ENCODE measurements around the gene KCNJ6.
"Not testable (repeated sequence)": the region's sequence is repeated elsewhere in the genome, so short reads cannot be mapped to it uniquely, and the experiment has no call there.

Gene KCNJ6

DNA sequence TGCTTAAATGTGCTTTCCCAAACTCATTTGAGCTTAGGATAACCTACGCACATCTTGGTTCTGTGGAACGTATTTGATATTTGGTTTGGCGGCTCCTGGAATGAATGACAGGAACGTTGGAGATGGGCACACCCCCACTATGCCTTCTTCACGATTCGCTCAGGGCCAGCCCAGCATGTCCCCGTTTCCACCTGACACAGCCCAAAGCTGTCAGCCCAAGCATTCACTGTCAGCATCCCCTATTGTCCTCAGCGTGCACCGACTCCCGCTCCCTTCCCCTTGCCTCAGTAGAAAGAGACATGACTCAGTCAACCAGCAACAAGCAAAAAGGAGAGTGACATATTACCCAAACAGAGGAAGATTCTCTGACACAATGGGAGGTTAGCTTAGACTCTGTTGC is 181.4 kb downstream of the KCNJ6 start:
- no peak for DNase-seq (ENCODE audit: low read depth in 2 of 2)

GRCh38 chr21:37732927-37733326 is 183.3 kb downstream of the KCNJ6 start:
- DNase-seq (ENCODE audit: low read depth in 2 of 2): no peak

DNA sequence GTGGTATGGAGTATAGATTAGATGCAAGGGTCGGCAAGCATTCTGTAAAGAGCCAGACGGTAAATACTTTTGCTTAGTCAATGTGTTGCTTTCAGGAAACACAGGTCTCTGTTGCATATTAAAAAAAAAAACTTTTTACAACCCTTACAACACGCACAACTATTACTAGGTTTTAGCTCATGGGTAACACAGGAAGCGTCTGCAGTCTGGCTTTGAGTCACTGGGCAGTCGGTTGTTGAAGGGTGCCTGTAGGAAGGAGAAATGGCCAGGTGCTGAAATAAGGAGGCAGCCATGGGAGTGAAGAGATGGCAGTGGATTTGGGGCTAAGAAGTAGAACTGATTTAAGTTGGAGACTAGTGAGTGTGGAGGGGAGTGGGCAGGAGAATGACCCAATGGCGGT is 192.1 kb downstream of the KCNJ6 start:
- no peak for DNase-seq (ENCODE audit: low read depth in 2 of 2)

GRCh38 chr21:37717534-37717933 is 198.7 kb downstream of the KCNJ6 start:
- DNase-seq (ENCODE audit: low read depth in 2 of 2): no peak

- DNase-seq (ENCODE audit: low read depth in 2 of 2): not testable (repeated sequence)
These were observed 203.7 kb downstream of the KCNJ6 start for GRCh38 chr21:37712569-37712934.

DNA sequence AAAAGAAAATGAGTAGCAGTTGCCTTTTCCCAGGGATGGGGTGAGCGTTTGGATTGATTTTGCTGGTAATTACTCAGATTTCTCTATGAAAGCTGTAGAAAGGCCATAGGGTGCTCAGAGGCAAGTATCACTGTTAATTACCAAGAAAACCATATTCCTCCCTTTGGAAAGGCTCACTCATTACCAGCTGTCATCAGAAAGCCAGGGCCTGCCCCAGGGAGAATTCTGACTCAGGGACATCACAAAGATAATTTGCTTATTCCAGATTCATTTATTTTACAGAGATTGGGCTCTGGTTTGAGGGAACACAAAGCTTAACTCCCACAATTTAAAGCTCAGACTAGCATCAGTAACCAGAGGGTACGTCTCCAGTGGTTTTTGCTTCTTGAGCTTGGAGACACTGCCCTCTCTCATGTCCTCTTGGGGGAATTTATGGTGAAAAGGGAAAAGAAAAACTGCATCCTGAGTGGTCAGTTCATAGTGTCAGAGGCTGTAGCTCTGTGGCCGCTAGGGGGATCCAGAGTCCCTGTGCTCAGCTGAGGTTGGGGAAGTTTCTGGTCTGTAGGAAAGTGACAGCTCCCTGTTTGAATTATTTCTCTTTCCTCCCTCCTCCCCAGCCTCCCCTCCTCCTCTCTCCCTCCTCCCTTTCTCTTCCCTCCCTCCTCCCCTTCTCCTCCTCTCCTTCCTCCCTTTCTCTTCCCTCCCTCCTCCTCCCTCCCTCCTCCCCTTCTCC is 204.3 kb downstream of the KCNJ6 start:
- no peak for DNase-seq (ENCODE audit: low read depth in 2 of 2)

- DNase-seq (ENCODE audit: low read depth in 2 of 2): no peak
These were observed 204.9 kb downstream of the KCNJ6 start for GRCh38 chr21:37711286-37711829.

DNA sequence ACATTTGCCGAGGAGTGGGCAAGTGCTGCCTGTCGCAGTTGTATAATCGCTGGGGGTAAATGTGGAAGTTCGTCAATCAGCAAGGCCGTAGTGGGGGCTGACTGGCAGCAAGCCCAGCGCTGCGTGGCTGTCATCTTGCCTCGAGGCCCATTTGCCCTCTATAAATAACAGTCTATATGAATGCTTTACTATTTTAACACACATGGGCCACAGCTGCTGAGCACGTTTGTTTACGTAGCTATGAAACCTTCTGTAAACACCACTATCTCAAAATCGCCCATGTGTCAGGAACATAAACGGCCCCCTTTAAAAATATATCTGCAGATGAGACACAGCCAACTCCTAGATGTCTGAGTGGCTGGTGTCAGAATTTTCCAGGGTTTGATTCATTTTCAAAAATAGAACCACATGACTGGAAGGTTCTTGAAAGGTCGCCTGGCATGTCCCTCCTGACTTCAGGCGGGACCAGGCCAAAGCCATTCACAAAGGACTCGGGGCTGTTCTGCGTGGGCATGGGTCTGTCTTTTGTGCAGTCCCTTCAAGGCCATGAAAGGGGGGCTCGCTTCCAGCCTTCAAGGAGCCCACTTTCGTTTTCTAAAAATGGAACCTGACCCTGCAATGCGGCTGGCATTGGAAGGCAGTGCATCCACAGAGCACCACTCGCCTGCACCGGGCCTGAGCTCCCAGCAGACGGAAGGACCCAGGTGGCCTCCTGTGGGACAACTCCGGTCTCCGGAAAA is 205.5 kb downstream of the KCNJ6 start:
- DNase-seq (ENCODE audit: low read depth in 2 of 2): no peak

- no peak for DNase-seq (ENCODE audit: low read depth in 2 of 2)
These were observed 211.5 kb downstream of the KCNJ6 start for GRCh38 chr21:37704751-37705150.

GRCh38 chr21:37702241-37702640 is 214.0 kb downstream of the KCNJ6 start:
- no peak for DNase-seq (ENCODE audit: low read depth in 2 of 2)

GRCh38 chr21:37700641-37701202 is 215.5 kb downstream of the KCNJ6 start:
- DNase-seq (ENCODE audit: low read depth in 2 of 2): no peak

DNA sequence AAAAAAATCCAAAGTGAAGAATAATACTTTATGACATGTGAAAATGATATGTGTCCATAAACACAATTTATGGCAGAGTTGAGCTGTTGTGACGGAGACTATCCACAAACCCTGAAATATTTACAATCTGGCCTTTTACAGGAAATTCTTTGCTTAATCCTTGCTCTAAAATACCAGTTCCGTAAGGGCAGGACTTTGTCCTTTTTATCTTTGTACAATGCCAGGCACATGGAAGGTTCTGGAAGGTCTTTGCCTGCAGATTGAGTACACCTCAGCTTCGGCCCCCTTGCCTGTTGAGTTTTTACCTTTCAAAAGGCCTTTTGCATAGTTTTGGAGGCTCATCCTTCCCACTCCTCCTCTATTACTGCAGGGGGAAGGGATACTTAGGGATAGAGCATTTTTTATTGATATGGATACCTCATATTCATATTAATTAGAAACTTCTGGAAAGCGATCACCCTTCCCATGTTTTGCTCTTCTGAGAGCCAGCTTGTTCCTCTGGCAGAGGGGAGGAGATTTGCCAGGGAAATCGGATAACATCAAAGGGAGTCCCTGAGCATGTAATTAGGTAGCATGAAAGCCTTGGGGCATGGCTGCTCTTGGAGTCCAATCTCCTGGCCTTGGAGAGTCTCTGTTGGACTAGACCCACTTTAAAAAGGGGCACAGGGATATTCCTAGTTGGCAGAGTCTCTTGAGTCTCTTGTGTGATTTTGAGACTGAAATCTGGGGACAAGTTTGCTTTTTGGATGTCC is 217.1 kb downstream of the KCNJ6 start:
- no peak for DNase-seq (ENCODE audit: low read depth in 2 of 2)

GRCh38 chr21:37696936-37697335 is 219.3 kb downstream of the KCNJ6 start:
- DNase-seq (ENCODE audit: low read depth in 2 of 2): no peak

DNA sequence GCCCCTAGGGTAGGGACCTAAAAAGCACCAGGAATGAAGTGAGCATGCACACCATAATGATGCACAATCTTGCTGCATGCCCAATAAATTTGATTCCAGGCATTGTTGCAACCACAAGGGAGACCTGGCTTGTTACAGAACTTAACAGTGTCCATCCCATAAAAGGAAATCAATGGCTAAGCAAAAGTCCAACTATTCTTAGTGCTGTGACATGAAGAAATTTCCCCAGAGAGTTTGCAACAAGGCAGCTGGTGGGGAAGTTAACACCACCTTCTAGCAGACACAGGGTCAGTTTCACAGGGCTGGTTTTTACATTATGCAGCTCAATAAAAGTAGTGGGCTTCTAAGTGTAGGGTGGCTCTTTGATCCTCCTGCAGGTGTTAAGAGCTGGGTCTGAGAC is 221.1 kb downstream of the KCNJ6 start:
- DNase-seq (ENCODE audit: low read depth in 2 of 2): no peak

DNA sequence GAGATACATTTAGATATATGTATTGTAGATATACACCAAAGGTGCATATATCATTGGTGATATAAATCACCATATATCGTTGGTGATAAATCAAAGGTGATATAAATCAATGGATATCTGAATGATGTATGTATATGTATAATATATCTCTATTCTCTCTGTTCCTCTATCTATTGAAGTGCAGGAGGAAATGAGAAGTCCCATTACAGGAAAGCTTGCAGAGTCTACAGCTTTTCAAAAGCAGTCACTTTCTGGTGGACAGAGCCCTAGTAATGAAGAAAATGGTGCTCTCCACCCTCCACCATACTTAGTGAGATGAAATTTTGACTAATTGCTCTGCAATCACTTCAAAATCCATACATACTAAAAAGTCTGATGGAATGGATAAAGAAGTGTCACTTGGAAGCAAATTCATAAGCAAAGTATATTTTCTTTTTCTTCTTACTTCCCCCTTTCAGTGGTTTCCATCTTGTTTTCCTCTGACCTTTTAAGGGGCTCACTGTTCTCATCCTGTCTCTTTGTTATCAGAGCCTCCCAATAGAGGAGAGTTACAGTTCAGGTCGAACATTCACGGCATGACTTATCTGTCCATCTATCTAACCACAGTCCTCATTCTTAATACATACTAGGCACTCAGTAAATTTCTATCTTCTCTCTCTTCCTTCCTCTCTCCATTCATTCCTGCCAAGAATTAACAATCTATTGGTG is 227.2 kb downstream of the KCNJ6 start:
- no peak for DNase-seq (ENCODE audit: low read depth in 2 of 2)

DNA sequence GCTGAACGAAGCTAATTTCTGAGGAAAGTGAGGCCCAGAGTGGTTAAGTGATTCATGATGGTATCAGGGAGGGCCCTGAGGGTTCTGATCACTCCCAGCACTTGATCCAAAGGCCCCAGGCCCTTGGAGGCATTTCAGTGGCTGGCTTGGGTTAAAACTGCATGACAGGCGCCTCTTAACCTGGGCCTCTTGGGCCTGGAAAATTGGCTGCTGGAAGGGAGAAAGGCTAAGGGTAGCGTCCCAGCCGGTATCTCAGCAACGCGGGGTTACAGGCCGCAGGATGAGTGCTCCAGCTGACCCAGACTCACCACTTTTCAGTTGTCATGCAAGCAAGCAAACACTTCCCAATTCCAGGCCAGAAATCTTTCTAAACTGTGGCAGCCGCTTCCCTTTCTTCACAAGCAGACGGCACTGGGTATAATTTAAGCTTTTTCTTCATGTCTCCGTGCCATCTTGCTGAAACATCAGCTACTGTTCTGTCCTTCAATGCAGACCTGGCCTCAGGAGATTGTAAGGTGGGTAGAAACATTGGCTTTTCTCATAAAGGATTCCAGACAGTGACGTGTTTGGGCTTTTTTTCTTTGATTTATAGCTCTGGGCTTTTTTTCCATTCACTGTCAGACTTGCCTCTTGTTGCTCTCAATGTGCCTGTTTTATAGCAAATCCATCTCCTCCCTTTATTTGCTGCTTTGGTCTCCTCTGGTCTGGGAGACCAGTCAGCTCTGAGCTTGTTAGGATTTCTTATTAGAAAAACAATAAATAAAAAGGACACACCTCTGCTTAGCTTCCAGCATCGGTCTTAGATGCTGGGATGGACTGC is 229.1 kb downstream of the KCNJ6 start:
- DNase-seq (ENCODE audit: low read depth in 2 of 2): no peak

- no peak for DNase-seq (ENCODE audit: low read depth in 2 of 2)
These were observed 231.7 kb downstream of the KCNJ6 start for GRCh38 chr21:37684547-37684946.

DNA sequence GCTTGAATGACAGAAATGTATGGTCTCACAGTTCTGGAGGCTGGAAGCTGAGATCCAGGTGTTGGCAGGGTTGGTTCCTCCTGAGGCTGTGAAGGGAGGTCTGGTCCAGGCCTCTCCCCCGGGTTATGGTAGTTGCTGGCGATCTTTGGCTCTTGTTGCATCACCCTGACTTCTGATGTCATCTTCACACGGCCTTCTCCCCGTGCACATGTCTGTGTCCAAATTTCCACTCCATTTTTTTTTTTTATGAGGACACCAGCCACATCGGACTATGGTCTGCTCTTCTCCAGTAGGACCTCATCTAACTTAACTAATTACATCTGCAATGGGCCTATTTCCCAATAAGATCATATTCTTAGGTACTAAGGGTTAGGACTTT is 232.2 kb downstream of the KCNJ6 start:
- no peak for DNase-seq (ENCODE audit: low read depth in 2 of 2)

GRCh38 chr21:37683396-37684114 is 232.7 kb downstream of the KCNJ6 start:
- DNase-seq (ENCODE audit: low read depth in 2 of 2): no peak

GRCh38 chr21:37682966-37683365 is 233.3 kb downstream of the KCNJ6 start:
- no peak for DNase-seq (ENCODE audit: low read depth in 2 of 2)

All from stimulated activated CD8-positive, alpha-beta memory T cell treated with anti-CD3 and anti-CD28 coated beads, Interleukin-15, amount 100 ng/mL, for 4 hours (primary cell).